GM19395 (cell line): ENCODE data around the gene RGS3.
A peak's percentile ranks its signal among the peaks of the same experiment; 100 is the strongest.

ENCODE experiments used
- ATAC-seq: cut with Tn5 transposase; IDR thresholded peaks from one replicate; pipeline ENCODE4 v1.9.1; 2021; ENCODE audit warnings: mild to moderate bottlenecking, moderate library complexity; ENCODE audit not compliant: unreplicated experiment

RGS3 gene

DNA sequence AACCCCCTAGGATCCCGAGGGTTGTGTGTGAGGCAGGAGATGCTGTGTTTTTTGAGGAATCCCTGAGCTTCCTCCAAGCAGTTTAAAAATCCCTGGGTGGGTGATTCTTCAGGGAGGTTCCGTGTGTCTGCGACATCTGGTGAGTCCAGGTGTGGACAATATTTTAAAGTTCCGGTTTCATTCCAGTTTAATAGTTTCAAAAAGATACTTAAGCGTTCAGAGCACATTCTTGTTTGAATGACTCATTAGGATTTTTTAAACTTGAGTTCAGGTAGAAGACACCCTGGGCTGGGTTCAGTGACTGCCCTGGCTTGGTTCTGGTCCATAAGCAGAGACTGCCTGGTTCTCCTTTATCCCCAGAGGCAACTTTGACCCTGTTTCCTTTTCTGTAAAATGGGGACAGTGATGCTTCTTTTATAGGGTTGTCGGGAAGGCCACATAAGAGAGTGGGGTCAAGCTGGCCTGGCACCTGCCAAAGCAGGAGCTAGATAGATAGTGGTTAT lies 119.2 kb downstream of the RGS3 start:
- ATAC-seq: no peak

GRCh38 chr9:113583511-113584427 lies 120.2 kb downstream of the RGS3 start:
- no peak for ATAC-seq

DNA sequence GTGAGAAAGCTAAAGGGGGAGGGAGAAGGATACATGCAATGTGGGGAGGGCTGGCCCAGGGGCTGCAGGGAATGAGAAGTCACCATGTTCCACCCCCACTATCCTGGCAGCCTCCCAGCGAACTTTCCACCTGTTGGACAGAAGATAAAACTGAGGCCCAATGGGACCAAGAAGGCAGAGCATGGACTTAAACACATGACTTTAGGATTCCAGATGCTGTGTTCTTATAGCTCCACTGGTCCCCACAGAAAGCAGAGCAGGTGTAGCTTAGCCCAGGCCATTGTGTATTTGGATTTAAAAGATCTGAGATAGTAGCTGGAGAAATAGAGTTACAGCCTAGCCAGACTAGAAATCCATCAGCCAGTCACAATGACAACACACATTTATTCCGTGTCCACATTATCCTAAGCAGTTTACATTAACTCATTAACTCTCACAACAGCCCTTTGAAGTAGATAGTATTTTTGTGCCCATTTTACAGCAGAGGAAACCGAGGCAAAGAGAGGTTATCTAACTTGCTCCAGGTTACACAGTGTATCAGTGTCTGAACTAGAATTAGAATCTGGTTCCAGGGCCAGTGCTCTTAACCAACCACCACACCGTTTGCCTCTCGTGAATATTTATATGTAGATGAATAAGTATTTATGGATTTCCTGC lies 121.0 kb downstream of the RGS3 start:
- no peak for ATAC-seq

DNA sequence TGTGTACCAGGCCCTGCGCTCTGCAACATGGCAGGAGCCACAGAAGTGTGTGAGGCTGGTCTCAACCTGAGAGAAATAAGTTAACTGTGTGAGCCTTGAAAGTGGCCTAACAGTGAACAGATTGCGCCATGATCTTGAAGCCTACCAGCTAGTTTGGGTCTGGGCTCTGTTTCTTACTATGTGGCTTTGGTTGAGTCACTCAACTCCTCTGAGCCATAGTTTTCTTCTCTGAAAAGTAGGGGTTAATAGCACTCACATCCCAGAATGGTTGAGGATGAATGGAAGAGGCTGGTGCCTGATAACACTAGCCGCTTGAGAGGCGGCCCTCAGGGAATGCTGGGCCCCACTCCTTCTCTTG lies 121.5 kb downstream of the RGS3 start:
- no peak for ATAC-seq

DNA sequence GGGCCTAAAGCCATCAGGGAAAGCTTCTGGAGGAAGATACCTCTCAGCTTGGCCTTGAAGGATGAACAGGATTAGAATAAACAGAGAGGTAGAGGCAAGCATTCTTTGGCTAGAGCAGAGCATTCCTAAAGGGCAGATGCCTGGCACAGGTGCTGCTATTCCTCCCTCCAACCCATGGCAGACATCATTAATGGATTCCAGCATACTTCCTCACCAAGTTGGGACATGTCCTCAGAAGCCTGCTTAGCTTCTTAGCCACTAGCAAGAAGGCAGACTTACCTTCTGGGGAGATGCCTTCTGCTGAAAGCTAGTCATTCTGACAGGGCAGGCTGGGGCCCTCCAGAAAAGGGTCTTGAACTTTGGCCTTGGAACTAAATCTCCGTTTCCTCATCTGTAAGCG lies 122.0 kb downstream of the RGS3 start:
- ATAC-seq: no peak

DNA sequence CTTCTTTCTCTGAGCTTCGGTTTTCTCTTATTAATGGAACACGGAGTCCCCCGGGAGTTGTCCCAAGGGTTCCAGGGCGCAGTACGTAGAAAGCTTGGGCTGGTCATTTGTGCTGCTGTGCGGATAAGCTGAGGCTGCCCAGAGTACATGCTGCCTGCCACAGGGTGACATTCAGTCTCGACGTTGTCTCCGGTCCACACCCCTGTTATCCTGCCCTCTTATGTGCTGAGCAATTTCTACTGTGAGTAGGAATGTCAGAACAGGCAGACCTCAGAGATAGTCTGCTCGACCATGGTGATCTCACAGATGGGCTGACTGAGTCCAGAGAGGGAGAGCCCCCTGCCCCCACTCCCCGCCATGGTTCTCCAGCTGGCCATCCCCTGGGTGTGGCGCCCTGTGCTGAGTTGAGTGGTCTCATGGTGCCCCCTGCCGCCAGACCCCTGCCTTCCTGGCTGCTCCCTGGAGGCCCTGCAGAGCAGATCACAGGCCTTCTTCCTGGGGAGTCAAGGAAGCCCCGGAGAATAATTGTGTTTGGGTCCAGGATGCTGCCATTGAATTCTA lies 124.0 kb downstream of the RGS3 start:
- no peak for ATAC-seq

GRCh38 chr9:113588242-113588810 lies 124.8 kb downstream of the RGS3 start:
- no peak for ATAC-seq

DNA sequence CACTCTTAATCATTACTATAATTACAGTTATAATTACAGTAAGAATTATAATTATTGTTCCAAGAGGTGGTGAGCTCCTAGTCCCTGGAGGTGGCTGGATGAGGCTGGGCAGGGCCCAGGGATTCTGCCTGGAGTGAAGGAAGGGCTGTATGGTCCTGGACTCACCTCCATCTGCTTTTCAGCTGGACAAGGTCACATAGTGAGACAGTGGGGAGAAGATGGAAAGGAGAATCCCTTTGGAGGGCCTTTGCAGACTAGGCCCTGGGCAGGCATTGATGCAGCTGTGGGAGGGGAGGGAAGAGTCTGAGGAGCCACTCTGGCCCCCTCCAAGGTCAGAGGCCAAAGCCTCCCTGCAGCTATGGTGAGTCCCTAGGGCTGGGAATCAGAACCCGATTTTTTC lies 125.4 kb downstream of the RGS3 start:
- no peak for ATAC-seq

DNA sequence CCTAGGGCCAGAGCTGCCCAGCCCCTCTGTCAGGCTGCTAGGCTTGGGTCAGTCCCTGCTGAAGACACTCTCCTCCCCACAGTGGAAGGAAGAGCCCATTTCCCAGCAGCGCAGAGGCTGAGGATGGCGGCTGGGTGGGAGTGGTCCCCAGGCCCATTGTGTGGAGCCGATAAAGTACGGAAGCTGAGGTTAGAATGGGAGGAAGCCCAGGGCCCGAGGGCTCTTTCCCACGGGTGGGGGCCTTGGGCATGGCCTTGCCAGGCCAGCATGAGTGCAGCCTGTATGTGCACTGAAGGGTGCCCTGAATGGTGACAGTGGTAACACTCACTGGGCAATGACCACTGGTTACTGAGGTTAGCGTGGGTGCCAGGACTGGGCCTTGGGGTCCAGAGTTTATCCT lies 125.9 kb downstream of the RGS3 start:
- no peak for ATAC-seq

GRCh38 chr9:113589890-113590289 lies 126.4 kb downstream of the RGS3 start:
- ATAC-seq: no peak

DNA sequence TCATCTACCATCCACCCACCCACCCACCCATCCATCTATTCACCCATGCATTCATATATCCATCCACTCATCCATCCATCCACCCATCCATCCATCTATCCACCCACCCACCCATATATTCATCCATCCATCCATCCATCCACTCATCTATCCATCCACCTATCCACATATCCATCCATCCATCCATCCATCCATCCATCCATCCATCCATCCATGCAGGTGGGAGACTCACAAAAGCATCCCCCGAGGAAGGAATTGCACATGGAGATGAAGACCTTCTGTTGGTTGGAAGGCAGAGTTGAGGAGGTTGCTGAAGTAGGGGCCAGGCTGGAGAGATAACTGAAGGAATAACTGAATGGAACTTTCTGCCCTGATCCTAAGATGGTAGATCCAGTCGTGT lies 126.9 kb downstream of the RGS3 start:
- ATAC-seq: no peak

DNA sequence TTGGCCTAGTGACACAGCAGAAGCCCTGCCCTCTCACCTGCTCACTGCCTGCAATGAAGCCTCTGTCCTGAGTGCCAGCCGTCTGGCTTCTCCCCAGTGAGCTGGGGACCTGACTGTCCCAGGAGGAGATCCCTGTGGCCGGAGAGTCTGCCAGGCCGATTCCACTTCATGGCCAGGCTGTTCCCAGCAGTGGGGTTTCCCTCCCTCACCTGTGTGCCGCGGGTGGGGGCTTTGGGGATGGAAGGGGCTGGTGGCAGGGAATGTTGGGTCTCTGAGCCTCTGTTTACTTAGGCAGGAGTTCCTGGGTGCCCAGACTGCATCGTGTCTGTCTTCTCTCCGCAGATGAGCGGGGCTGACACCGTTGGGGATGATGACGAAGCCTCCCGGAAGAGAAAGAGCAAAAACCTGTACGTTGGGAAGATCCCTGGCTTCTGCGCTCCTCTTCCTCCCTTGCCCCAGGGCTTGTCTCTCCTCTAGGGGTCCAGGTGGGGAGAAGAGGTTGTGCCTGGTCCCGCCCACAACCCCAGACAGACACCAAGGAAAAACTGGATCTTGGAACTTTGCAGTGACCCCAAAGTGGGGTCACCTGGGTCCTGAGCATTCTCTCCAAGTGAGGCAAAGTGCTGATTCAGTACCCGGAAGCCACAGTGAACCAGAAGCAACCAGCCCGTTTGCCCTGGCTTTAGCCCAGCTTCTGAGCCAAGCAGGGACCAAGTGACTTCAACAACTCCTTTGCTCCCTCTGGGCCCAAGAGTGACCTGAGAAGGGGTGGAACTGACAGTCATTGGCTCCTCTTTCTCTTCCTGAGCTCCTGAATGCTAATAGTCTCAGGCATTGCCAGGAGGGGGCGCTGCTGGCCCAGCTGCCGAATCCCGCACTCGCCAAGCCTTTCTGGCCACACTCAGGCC lies 127.7 kb downstream of the RGS3 start:
- peak; percentile 47 for ATAC-seq

DNA sequence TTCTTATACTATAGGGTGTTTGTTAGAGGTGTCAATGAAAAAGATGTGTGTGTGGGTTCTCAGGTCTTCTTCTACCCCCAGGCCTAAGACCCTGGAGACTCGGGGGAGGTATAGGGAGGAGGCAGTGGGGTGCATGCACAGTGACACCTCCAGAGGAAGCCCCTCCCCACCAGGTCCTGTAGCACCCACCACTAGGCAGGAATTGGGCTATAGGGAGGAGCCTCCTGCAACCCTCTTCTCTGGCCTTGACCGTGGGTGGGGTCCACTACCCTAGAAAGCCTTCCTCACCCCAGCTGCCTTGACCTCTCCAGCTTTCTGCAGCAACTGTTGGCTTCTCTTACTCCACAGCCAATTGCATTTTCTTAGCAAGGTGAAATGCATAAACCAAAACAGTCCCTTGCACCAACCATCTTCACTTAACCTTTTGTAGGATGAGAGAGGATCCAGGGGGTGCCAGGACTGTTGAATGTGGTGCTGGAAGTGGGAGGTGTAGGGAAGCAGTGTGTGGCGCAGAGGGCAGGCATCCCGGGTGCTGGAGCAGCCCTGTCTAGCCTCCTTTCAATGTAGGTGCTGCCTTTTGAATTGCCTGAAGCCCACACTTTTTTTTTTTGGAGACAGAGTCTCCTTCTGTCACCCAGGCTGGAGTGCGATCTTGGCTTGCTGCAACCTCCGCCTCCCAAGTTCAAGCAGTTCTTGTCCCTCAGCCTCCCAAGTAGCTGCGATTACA lies 128.5 kb downstream of the RGS3 start:
- ATAC-seq: peak; percentile 1

GRCh38 chr9:113592876-113593575 lies 129.5 kb downstream of the RGS3 start:
- peak; percentile 23 for ATAC-seq

DNA sequence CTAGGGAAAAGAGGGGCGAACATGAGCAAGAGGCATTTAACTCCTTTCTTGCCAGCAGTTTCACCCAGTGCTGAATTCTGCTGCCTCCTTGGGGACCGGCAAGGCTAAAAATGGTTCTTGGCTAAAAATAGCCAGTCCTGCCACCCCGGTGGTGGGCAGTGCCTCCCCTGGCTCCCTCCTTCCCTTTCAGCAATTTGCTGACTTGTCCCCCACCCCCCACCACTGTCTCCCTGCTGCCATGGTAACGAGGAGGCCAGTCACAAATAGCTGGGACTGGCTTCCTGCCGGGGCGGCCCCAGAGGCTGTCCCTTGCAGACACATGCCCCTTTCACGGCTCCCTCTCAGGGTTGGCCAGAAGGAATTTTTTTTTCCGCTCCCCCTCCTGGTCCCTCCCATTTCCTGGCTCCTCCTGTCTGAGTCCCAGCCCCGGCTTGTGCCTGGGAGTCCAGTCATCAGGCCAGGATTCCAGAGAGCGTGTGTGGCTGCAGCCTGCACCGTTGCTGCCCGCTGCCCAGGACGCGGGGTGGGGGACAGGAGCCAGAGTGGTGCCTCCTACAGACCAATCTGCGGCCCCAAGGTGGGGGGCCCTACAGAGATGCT lies 130.3 kb downstream of the RGS3 start:
- ATAC-seq: peak; percentile 75

DNA sequence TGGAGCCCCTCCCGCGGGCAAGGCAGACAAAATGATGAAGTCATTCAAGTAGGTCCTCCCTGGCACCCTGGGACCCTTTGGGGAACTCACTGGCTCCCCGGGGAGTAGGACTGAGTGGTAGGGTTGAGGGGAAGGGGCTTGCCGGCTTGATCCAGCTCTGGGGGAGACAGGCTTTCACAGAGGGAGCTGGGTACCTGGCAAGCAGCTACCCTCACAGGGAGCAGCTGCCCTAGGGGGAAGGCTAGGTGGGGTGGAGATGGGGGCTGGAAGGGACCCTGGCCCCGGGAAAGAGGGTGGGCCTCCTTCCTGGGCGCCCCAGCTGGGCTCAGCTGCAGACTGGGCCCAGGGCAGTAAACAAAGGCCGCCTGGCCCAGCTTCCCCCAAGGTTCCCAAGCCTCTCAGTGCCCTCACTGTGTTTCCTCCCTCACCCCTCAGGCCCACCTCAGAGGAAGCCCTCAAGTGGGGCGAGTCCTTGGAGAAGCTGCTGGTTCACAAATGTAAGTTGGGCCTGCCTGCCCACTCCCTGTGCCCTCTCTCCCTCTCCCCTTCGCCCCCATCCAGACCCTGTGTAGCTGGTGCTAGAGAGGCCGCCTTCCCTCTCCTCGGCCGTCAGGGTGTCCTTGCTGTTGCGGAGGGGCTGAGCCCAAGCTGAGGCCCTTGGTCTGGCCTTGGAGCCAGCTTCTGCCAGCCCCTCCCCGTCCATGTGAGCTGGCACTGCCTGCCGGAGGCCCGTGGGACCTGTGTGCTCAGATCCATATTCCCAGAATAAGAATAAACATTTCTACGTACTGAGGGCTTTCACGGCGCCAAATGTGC lies 131.2 kb downstream of the RGS3 start:
- ATAC-seq: no peak

GRCh38 chr9:113596616-113597320 lies 133.2 kb downstream of the RGS3 start:
- ATAC-seq: no peak
